Panc1 (cell line): ENCODE results near the gene CRIP1. TPM values are rescaled to one million over a fixed set of nuclear protein-coding genes. Genes with fewer than 3 reads are reported as not detected.

ENCODE experiments used
- ATAC-seq: fragments of 200-7000 bp; cut with Tn5 transposase; 2 replicates; pipeline ENCODE4 v1.9.1; 2020; ENCODE audit warnings: mild to moderate bottlenecking, moderate library complexity
- BruUV-seq: library from RNA; stranded (reverse); fragments of 400-500 nt; replicated peaks from 2 replicates; lab custom pipeline; 2021; lab: Mats Ljungman, UMichigan
- CTCF ChIA-PET: fragments of 300-600 bp; sonication (Branson Sonifier 250); formaldehyde crosslinking; loops from one replicate; lab custom pipeline; 2022; ENCODE audit warnings: antibody characterized with exemption; lab: Charles Lee
- POLR2A ChIA-PET: fragments of 300-600 bp; sonication (Branson Sonifier 250); formaldehyde crosslinking; loops from one replicate; lab custom pipeline; 2022; ENCODE audit warnings: antibody characterized with exemption; lab: Charles Lee
- DNase-seq: peaks from one replicate; pipeline ENCODE4 v3.0.0-alpha.2; 2010; ENCODE audit warnings: low read depth, low spot score
- H3K27ac ChIP-seq: 2 replicates; pipeline ENCODE4 v1.5.1; 2011; ENCODE audit warnings: mild to moderate bottlenecking, low read length, inconsistent platforms
- H3K27me3 ChIP-seq: fragments of 200-500 bp; sonication (Bioruptor generic); 2 replicates; pipeline ENCODE4 v1.6.0; 2014; ENCODE audit warnings: low read length, inconsistent platforms; ENCODE audit not compliant: control insufficient read depth, insufficient read depth
- H3K36me3 ChIP-seq: fragments of 200-500 bp; sonication (Bioruptor generic); 2 replicates; pipeline ENCODE4 v1.5.1; 2014; ENCODE audit warnings: inconsistent platforms, mild to moderate bottlenecking, low read length, moderate library complexity; ENCODE audit not compliant: control insufficient read depth, insufficient read depth
- H3K4me1 ChIP-seq: 2 replicates; pipeline ENCODE4 v1.5.1; 2011; ENCODE audit warnings: inconsistent platforms, mild to moderate bottlenecking, low read length, moderate library complexity; ENCODE audit not compliant: control insufficient read depth, insufficient read depth
- H3K4me3 ChIP-seq, 2 experiments: 2 replicates each; pipeline ENCODE4 v1.5.1; 2011 to 2012; ENCODE audit warnings: low read depth in 2 of 2, low read length in 2 of 2, mild to moderate bottlenecking in 2 of 2, inconsistent platforms in 1 of 2, moderate library complexity in 1 of 2
- H3K9me3 ChIP-seq: fragments of 200-500 bp; sonication (Bioruptor generic); 2 replicates; pipeline ENCODE4 v1.5.1; 2014; ENCODE audit warnings: low read depth, mild to moderate bottlenecking, inconsistent platforms, low read length, moderate library complexity; ENCODE audit not compliant: control insufficient read depth, insufficient read depth
- CTCF ChIP-seq: fragments of 450-650 bp; IDR thresholded peaks from 2 replicates; pipeline ENCODE4 v1.5.1; 2017; ENCODE audit warnings: mild to moderate bottlenecking
- in situ Hi-C: cut with HindIII; loops from 2 replicates; pipeline ENCODE4 v1.10.0; 2016; ENCODE audit warnings: low sequenced_read_pairs, low pct_unique_long_range_greater_than_20kb
- intact Hi-C: fragments of 100-400 bp; cut with micrococcal nuclease; formaldehyde crosslinking; loops from one replicate; pipeline ENCODE4 v1.10.0; 2022; ENCODE audit not compliant: unreplicated experiment
- total RNA-seq: library from RNA; stranded (reverse); gene quantifications from one replicate; pipeline ENCODE4 v1.2.1, GENCODE V29; 2021; ENCODE audit not compliant: unreplicated experiment
- TF ChIP-seq, protein P1 (sequence below), 2 experiments: IDR thresholded peaks; 2 replicates each; pipeline ENCODE4 v1.6.1; 2011 to 2012; ENCODE audit warnings: low read depth in 2 of 2, control low read depth in 1 of 2, low read length in 1 of 2, mild to moderate bottlenecking in 1 of 2, moderate library complexity in 1 of 2; ENCODE audit not compliant: insufficient read depth in 1 of 2

The CRIP1 gene
- total RNA-seq, 1 experiment from 2014 or later, result 1,056 TPM

DNA sequence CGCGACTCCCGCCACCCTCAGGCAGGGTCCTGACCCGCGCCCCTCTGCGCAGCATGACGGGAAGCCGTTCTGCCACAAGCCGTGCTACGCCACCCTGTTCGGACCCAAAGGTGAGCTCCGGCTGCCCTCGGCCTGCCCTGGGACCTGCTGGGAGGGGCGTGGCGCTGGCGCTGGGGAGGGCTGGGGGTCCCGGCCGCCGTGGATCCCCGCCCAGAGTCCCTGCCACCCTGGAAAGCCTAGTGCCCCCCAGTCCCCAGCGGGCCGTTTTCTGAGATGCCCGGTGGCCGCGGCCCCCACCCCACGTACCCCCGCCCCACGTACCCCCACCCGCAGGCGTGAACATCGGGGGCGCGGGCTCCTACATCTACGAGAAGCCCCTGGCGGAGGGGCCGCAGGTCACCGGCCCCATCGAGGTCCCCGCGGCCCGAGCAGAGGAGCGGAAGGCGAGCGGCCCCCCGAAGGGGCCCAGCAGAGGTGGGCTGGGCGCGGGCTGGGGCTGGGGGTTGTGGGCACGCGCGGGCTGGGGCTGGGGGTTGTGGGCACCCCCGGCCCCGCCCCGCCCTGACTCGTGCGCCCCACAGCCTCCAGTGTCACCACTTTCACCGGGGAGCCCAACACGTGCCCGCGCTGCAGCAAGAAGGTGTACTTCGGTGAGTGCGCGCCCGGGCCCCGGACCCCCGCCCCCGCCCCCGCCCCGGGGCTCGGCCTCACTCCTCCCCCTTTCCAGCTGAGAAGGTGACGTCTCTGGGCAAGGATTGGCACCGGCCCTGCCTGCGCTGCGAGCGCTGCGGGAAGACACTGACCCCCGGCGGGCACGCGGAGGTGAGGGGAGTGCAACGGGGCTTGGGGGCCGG is 8.1 kb upstream of the CRIP1 start:
- Histone ChIP-seq H3K4me1 (peaks cover 45% of the 10 kb centered on the region), H3K36me3 (no peaks in the 10 kb centered on the region; the same call in 1 of the 2 replicates), H3K9me3 (no peaks in the 10 kb centered on the region), H3K27me3 (no peaks in the 10 kb centered on the region), H3K27ac (no peak overlapping the region), H3K4me3 (no peak overlapping the region)
- BruUV-seq, result no TSS peak
- no peak for DNase-seq
- ATAC-seq, result no peak
- POLR2A ChIA-PET, result interaction anchor here (0.6 kb wide), 1 partner anchor 14 kb away, joined by 6 read pairs; no protein-coding TSS in a partner anchor
- in situ Hi-C loops, result no loop called here
- intact Hi-C loops, result no loop called here
- CTCF ChIA-PET, result no interaction called here
- TF ChIP-seq, protein P1, sequence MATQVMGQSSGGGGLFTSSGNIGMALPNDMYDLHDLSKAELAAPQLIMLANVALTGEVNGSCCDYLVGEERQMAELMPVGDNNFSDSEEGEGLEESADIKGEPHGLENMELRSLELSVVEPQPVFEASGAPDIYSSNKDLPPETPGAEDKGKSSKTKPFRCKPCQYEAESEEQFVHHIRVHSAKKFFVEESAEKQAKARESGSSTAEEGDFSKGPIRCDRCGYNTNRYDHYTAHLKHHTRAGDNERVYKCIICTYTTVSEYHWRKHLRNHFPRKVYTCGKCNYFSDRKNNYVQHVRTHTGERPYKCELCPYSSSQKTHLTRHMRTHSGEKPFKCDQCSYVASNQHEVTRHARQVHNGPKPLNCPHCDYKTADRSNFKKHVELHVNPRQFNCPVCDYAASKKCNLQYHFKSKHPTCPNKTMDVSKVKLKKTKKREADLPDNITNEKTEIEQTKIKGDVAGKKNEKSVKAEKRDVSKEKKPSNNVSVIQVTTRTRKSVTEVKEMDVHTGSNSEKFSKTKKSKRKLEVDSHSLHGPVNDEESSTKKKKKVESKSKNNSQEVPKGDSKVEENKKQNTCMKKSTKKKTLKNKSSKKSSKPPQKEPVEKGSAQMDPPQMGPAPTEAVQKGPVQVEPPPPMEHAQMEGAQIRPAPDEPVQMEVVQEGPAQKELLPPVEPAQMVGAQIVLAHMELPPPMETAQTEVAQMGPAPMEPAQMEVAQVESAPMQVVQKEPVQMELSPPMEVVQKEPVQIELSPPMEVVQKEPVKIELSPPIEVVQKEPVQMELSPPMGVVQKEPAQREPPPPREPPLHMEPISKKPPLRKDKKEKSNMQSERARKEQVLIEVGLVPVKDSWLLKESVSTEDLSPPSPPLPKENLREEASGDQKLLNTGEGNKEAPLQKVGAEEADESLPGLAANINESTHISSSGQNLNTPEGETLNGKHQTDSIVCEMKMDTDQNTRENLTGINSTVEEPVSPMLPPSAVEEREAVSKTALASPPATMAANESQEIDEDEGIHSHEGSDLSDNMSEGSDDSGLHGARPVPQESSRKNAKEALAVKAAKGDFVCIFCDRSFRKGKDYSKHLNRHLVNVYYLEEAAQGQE (IDR thresholded peaks at IDR 0.05; ENCODE audit: insufficient read depth in 1 of 2, low read depth in 2 of 2, low read length in 1 of 2), result no peak

DNA sequence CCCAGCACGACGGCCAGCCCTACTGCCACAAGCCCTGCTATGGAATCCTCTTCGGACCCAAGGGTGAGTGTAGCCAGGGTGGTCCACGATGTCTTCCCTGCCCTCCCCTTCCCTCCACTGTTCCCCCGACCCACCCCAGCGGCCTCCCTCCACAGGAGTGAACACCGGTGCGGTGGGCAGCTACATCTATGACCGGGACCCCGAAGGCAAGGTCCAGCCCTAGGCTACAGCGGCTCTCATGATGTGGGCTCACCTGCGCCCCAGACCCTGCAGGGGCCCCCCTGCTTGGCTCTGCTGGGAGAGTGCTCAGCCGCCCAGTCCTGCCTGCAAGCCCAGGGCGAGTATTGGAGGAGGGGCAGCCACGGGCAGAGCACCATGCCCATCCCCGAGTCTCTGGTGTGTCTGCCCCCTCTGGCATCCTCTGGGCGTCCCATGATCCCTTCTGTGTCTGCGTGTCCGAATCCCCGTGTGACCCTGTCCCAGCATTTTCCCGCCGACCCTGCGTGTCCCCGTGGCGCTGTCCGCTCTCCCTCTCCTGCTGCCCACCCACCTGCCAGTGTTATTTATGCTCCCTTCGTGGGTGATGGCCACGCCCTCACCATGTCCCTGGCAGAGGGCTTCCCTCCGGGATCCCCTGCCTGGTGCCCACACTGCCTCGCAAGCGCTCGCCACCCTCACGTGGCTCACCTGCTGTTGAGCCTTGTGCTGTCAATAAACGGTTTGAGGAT is 7.1 kb upstream of the CRIP1 start:
- DNase-seq, result no peak
- ChIA-PET CTCF (interaction anchor here (1.8 kb wide), 1 partner anchor 10 kb away, joined by 18 read pairs; no protein-coding TSS in a partner anchor), POLR2A (no interaction called here)
- in situ Hi-C loops, result no loop called here
- H3K27ac ChIP-seq, result peak overlapping the region; percentile 39; the same call in 1 of the 2 replicates
- no peak overlapping the region for H3K4me3 ChIP-seq
- H3K9me3 ChIP-seq, result no peaks in the 10 kb centered on the region
- intact Hi-C loops, result loop anchor here (10.0 kb wide), 1 partner anchor 105 kb away; no protein-coding TSS in a partner anchor
- H3K36me3 ChIP-seq, result no peaks in the 10 kb centered on the region; the same call in 1 of the 2 replicates
- ATAC-seq, result no peak
- TSS peak; percentile 94 for BruUV-seq
- TF ChIP-seq CTCF, result no peak
- TF ChIP-seq, protein P1 (IDR thresholded peaks at IDR 0.05; ENCODE audit: insufficient read depth in 1 of 2, low read depth in 2 of 2, low read length in 1 of 2), result peak in 1 of 2 experiments; percentile 49; a peak in 1 of 4 replicates
- H3K4me1 ChIP-seq, result peaks cover 53% of the 10 kb centered on the region
- H3K27me3 ChIP-seq, result no peaks in the 10 kb centered on the region
